Keratinocyte (primary cell): ENCODE results near the gene KLK15.

ENCODE experiments used
- EZH2 ChIP-seq: IDR thresholded peaks from one replicate; pipeline ENCODE4 v1.6.1; 2012; ENCODE audit warnings: inconsistent platforms, mild to moderate bottlenecking, low read length, moderate library complexity
- TF ChIP-seq, protein P1 (sequence below), 3 experiments: IDR thresholded peaks in 1 of 3; conservative IDR thresholded peaks in 1 of 3; optimal IDR thresholded peaks in 1 of 3; 2 replicates in 2 of 3; 3 replicates in 1 of 3; pipeline versions ENCODE3 to v1.5.1; 2011; ENCODE audit warnings: low read length in 3 of 3, mild to moderate bottlenecking in 3 of 3, moderate library complexity in 2 of 3, control low read depth in 1 of 3, inconsistent platforms in 1 of 3; ENCODE audit not compliant: insufficient read depth in 2 of 3; ENCODE audit errors: extremely low read depth in 1 of 3

DNA sequence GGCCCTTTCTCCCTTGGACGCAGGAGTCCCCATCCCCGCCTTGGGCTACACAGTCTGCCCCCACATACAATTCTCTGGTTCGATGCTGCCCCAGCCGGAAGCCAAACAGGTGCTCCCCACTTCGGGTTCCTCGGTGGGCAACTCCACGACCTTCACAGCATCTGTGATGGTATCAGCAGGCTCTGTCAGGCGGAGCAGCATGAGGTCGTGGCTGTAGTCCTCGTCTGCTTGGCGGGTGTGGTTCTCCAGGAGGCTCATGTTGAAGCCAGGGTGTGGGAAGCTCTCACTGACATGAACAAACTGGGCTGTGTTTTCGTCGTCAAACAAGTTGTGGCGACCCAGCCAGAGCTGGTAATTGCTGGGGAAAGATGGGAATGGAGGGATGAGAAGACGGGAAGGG is 13.3 kb downstream of the KLK15 start:
- TF ChIP-seq, protein P1, sequence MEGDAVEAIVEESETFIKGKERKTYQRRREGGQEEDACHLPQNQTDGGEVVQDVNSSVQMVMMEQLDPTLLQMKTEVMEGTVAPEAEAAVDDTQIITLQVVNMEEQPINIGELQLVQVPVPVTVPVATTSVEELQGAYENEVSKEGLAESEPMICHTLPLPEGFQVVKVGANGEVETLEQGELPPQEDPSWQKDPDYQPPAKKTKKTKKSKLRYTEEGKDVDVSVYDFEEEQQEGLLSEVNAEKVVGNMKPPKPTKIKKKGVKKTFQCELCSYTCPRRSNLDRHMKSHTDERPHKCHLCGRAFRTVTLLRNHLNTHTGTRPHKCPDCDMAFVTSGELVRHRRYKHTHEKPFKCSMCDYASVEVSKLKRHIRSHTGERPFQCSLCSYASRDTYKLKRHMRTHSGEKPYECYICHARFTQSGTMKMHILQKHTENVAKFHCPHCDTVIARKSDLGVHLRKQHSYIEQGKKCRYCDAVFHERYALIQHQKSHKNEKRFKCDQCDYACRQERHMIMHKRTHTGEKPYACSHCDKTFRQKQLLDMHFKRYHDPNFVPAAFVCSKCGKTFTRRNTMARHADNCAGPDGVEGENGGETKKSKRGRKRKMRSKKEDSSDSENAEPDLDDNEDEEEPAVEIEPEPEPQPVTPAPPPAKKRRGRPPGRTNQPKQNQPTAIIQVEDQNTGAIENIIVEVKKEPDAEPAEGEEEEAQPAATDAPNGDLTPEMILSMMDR (optimal IDR thresholded peaks at IDR 0.05 in 1 of 3, IDR thresholded peaks at IDR 0.05 in 1 of 3, conservative IDR thresholded peaks at IDR 0.05 in 1 of 3; ENCODE audit: extremely low read depth in 1 of 3, insufficient read depth in 2 of 3, low read length in 3 of 3) = no peak
- no peak for TF ChIP-seq EZH2
